GM18909 (cell line): ENCODE results near the gene TXNDC16.
"Not testable (repeated sequence)": the region's sequence is repeated elsewhere in the genome, so short reads cannot be mapped to it uniquely, and the experiment has no call there.

Experiments
- ATAC-seq: cut with Tn5 transposase; IDR thresholded peaks from one replicate; pipeline ENCODE4 v1.9.1; 2021; ENCODE audit warnings: mild to moderate bottlenecking; ENCODE audit not compliant: unreplicated experiment, poor library complexity

The TXNDC16 gene

GRCh38 chr14:52546318-52546670 is 6.0 kb downstream of the TXNDC16 start:
- no peak for ATAC-seq

DNA sequence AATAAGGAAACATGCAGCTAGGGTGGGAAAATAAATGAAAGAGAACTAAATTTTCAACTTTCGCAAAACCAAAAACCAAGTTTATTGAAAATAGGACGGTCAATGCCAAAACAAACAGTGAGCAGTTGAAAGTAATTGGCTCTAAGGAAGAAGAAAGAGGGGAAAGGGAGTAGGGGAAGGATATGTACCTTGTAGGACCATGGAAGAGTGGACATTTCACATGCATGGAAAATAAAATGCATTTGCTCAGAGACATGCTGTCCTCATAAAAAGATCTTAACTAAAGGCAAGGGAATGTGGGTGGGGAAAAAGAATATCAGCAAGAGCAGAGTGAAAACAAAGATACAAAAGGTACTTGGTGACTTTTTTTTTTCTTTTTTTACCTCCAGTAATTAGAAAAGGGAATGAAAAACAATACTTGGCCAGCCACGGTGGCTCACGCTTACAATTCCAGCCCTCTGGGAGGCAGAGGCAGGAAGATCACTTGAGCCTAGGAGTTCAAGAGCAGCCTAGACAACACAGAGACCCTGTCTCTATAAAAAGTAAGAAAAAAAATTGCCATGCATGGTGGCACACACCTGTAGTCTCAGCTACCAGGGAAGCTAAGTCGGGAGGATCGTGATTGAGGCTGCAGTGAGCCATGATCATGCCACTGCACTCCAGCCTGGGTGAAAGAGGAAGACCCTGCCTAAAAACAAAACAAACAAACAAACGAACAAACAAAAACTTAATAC is 6.6 kb downstream of the TXNDC16 start:
- no peak for ATAC-seq

GRCh38 chr14:52538623-52539022 is 13.7 kb downstream of the TXNDC16 start:
- no peak for ATAC-seq

- no peak for ATAC-seq
Measured at GRCh38 chr14:52536269-52536668, 16.0 kb downstream of the TXNDC16 start.

- ATAC-seq = no peak
Measured at GRCh38 chr14:52531481-52531880, 20.8 kb downstream of the TXNDC16 start.

- ATAC-seq = no peak
Measured at GRCh38 chr14:52527052-52527451, 25.3 kb downstream of the TXNDC16 start.

DNA sequence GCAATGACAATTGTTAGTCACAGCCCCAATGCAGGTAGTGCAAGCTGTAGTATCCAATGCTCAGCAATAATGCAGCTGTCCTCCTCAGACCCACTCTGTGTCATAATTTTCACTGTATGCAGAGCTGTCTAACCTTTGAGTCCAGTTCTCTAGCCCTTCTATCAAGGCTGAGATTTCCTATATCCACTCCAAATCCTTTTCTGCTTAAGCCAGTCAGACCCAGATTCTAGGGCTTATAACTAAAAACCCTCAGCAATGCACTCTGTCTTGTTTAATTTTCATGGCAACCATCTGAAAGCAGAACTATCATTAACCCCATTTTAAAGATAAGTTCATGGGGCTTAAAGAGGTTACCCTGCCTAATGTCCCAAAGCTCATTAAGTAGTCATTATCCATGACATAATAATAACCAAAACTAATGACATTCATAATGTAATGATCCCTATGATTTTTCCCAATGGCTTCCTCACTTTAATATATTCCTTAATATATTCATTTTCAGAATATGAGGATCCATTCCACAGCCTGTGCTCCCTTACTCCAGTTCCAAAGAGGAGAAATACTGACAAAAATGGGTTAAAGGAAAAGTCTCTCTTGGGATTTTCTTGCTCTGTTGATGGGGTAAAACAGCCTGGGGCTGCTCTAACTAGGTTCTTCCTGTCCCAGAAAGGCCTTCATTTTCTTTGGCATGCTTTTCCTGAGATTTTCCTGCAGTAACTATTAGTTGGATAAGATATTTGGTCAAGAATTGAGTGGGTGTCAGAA is 29.5 kb downstream of the TXNDC16 start:
- no peak for ATAC-seq

- ATAC-seq = no peak
Measured at GRCh38 chr14:52522033-52522432, 30.3 kb downstream of the TXNDC16 start.

DNA sequence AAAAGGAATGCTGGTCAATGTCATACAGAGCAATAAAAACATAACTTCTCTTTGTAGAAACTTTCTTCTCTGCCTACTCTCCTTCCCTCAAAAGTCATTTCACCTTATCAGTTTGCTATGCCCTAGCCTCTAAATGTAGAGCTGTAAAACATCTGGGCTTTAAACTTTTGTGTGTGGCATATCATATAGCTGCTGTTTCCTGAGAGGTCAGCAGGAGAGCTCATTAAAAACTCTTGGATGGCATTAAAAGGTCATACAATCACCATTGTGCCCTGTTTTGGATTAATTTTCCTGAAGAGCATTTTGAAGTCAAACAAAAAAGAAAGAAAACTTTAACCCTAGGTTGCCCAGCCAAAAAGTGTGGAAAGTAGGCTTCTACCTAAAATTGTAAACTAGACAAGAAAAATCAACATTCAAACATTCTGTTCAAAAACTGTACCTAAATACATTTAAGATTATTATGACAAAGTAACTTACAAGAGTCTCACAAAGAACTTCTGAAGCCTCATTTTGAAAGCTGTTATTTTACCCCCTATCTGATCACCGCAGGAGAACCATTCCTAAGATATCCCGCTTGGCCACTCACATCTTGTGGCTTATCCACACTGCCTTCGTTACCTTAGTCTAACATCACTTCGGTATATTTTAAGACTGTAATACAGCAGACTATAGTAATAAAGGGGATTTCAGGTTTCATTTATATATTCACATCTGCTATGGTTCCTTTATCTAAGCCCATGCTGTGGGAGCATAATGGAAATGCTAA is 38.1 kb downstream of the TXNDC16 start:
- no peak for ATAC-seq

DNA sequence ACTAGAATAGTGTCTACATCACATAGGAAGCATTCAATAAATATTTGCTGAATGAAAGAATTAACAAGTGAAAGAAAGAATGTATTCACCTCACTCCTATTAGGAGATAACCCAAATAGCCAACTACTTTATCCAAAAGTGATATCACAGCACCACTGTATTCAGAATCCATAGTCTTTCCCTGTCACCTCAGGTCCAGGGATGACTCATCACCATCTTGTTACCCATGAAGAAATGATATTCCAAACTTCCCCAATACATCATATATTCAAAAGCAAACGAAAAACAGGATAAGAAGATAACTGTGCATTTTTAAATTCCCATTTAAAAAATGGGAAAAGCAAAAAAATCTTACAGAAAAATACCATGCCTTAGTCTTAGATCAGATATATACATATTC is 39.1 kb downstream of the TXNDC16 start:
- ATAC-seq = no peak

- ATAC-seq = no peak
Measured at GRCh38 chr14:52494444-52494843, 57.9 kb downstream of the TXNDC16 start.

DNA sequence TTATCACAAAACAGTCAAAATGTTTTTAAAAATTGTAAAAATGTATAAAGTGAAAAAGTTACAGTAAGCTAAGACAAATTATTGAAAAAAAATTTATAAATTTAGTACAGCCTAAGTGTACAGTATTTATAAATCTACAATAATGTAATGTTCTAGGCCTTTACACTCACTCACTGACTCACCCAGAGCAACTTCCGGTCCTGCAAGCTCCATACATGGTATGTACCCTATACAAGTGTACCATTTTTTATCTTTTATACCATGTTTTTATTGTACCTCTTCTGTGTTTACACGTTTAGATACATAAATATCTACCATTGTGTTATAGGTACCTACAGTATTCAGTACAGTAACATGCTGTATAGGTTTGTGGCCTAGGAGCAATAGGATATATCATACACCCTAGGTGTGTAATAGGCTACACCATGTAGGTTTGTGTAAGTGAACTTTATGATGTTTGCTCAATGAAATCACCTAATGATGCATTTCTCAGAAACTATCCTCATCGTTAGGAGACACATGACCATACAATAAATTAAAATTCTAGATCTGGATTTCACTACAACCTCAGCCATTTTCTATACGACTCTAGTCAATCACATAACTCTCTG is 66.8 kb downstream of the TXNDC16 start:
- no peak for ATAC-seq

DNA sequence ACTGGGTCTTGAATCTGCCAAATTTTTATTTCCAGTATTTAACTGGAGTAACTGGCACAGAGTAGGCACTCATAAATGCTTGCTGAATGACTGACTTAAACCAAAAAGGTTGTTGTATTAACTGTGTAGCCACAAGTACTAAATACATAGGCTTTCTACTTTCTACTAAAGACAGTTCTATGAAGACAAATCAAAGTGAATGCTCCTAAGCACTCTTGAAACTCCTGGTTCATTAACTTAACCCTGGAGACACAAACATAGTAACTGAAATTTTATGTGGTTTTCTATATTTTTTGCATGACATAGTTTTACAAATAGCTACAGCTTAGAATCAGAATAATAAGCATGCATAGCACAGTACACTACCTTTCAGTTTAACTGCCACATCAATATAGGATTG is 70.4 kb downstream of the TXNDC16 start:
- no peak for ATAC-seq

DNA sequence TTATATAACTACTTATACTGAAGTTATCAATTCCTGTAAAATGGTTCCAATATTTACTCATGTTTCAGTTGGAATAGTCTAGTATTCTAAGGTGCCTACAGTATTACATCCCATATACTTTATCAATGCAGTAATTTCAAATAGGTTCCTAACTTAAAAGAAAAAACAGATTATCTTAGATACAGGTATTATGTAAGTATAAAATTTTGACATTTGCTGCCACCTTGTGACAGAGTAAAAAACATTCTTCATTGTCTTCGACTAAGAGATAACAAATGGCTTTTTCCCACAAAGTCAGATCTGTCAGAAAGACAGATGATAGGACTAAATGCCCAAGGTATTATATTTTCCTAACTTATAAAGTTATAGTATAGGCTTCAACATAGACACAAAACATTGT is 78.7 kb downstream of the TXNDC16 start:
- no peak for ATAC-seq

- no peak for ATAC-seq
Measured at GRCh38 chr14:52472728-52473127, 79.6 kb downstream of the TXNDC16 start.

DNA sequence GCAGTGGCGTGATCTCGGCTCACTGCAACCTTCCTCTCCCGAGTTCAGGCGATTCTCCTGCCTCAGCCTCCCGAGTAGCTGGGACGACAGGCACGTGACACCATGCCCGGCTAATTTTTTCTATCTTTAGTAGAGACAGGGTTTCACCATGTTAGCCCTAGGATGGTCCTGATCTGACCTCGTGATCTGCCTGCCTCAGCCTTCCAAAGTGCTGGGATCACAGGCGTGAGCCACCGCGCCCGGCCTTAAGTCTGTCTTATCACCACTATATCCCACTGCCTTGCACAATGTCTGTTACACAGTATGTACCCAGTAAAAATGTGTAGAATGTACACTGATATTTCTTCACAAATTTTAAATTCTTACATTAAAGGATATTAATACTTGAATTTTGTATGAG is 80.1 kb downstream of the TXNDC16 start:
- ATAC-seq = not testable (repeated sequence)

DNA sequence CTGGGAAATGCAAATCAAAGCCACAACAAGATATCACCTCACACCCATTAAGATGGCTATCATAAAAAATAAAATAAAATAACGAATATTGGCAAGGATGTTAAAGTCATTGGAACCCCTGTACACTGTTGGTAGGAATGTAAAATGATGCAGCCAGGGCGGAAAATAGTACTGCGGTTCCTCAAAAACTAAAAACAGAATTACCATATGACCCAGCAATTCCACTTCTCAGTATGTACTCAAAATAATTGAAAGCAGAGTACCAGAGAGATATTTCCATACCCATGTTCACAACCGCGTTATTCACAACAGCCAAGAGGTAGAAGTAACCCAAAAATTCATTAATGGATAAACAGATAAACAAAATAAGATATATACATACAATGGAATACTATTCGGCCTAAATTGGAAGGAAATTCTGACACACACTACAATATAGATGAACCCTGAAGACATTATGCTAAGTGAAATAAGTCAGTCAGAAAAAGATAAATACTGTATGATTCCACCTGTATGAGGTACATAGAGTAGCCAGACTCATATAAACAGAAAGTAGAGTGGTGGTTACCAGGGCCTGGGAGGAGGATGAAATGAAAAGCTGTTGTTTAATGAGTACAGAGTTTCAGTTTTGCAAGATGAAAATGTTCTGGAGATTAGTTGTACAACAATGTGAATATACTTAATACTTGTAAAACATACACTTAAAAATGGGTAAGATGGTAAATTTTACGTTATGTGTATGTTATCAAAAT is 84.6 kb downstream of the TXNDC16 start:
- no peak for ATAC-seq

DNA sequence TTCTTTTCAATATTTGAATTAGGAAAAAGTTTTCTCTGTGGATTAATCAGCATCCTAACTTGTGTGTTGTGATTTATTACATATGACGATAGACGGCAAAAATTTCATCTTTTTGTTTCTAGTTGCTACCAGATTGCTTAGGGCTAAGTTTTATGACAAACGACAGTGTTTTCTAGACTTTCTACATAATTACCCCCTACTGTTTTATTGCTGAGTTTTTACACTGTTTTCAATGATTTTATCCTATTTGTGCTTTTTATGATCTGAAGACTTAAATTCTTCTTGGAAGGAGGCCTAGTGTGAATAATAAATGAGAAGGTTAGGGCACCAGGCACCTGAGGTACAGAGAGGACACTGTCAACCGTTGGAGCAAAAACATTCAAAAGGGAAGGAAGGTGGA is 88.1 kb downstream of the TXNDC16 start:
- ATAC-seq = no peak

- no peak for ATAC-seq
Measured at GRCh38 chr14:52463375-52463774, 88.9 kb downstream of the TXNDC16 start.

DNA sequence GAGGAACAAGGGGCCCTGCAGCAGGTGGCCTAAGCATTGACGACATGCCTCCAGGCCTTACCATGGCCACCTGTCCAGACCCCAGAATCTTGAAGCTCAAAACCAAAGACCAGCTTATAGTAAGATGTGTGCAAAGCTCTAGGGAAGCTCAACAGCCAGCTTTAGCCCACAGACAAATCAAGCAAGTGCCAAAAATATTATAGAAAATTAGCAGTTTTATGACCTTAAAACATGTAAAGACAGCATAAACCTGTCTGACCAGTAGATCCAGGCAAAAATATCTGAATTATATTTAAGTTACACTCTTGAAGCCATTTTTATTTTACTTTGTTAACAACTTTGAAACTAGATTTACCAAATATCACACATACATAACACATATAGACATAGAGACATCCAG is 90.6 kb downstream of the TXNDC16 start:
- ATAC-seq = no peak
